ENCODE measurements around the gene BMP7.

GRCh38 chr20:57262301-57262700, 4.1 kb downstream of the BMP7 start:
- TF ChIP-seq POLR2AphosphoS5 (IDR thresholded peaks at IDR 0.05) (no peak), CTCF (IDR thresholded peaks at IDR 0.05) (no peak), POLR2A (IDR thresholded peaks at IDR 0.05) (no peak), EP300 (IDR thresholded peaks at IDR 0.05) (no peak)
